HepG2 (cell line): ENCODE results near the gene SDR39U1. TPM values are rescaled to one million over a fixed set of nuclear protein-coding genes. Genes with fewer than 3 reads are reported as not detected.

Source experiments
- DNMT1 ChIP-seq: sonication (generic); formaldehyde crosslinking; IDR thresholded peaks from 2 replicates; pipeline ENCODE4 v1.5.1; 2020; ENCODE audit warnings: mild to moderate bottlenecking, missing genetic modification reagents
- GATAD1 ChIP-seq: IDR thresholded peaks from 2 replicates; pipeline ENCODE4 v1.6.1; 2016; ENCODE audit warnings: missing genetic modification reagents, missing compliant biosample characterization
- MTA3 ChIP-seq: sonication (generic); formaldehyde crosslinking; IDR thresholded peaks from 2 replicates; pipeline ENCODE4 v1.4.0; 2020; ENCODE audit warnings: missing genetic modification reagents
- SP4 ChIP-seq: sonication (generic); formaldehyde crosslinking; IDR thresholded peaks from 2 replicates; pipeline ENCODE4 v1.8.1; 2023; ENCODE audit warnings: mild to moderate bottlenecking, missing genetic modification reagents
- STAG1 ChIP-seq: sonication (generic); formaldehyde crosslinking; IDR thresholded peaks from 2 replicates; pipeline ENCODE4 v1.4.0; 2020; ENCODE audit warnings: missing genetic modification reagents
- TARDBP ChIP-seq: sonication (generic); formaldehyde crosslinking; IDR thresholded peaks from 2 replicates; pipeline ENCODE4 v1.8.0; 2022; ENCODE audit warnings: mild to moderate bottlenecking, missing genetic modification reagents
- TSC22D2 ChIP-seq: sonication (generic); formaldehyde crosslinking; IDR thresholded peaks from 2 replicates; pipeline ENCODE4 v1.5.1; 2020; ENCODE audit warnings: missing genetic modification reagents, mild to moderate bottlenecking, borderline replicate concordance
- XBP1 ChIP-seq: sonication (generic); formaldehyde crosslinking; IDR thresholded peaks from 2 replicates; pipeline ENCODE4 v1.5.0; 2020; ENCODE audit warnings: missing genetic modification reagents
- XRCC5 ChIP-seq: fragments of 200-400 bp; formaldehyde crosslinking; optimal IDR thresholded peaks from 2 replicates; pipeline ENCODE3; 2017; ENCODE audit warnings: mild to moderate bottlenecking, low read length
- ZNF20 ChIP-seq: sonication (generic); formaldehyde crosslinking; IDR thresholded peaks from 2 replicates; pipeline ENCODE4 v1.4.0; 2020; ENCODE audit warnings: mild to moderate bottlenecking, moderate library complexity, missing genetic modification reagents
- ZNF224 ChIP-seq: sonication (generic); formaldehyde crosslinking; IDR thresholded peaks from 2 replicates; pipeline ENCODE4 v1.5.0; 2020; ENCODE audit warnings: mild to moderate bottlenecking, missing genetic modification reagents
- polyA plus RNA-seq, 8 experiments: library from polyadenylated mRNA; depleted of rRNA in 3 of 8; stranded (reverse) in 7 of 8; unstranded in 1 of 8; fragments of >200 nt; fragmentation: Illumina TruSeq in 4 of 8; extraction: Trizol in 4 of 8; gene quantifications; 2 replicates each; pipeline versions ENCODE4 v1.2.1 to v1.2.3, GENCODE V29; 2011 to 2016; ENCODE audit warnings: low read depth in 4 of 8, missing spikeins in 1 of 8, mixed read lengths in 1 of 8; ENCODE audit not compliant: insufficient read depth in 1 of 8
- total RNA-seq, 5 experiments: library from RNA; depleted of rRNA; stranded (reverse); fragments of >200 nt; fragmentation: Illumina TruSeq; extraction: Trizol; gene quantifications; 2 replicates each; pipeline ENCODE4 v1.2.3, GENCODE V29; 2016; ENCODE audit warnings: low read depth in 1 of 5
- TF ChIP-seq, protein P1 (sequence below), 2 experiments: sonication (generic) in 1 of 2; formaldehyde crosslinking in 1 of 2; IDR thresholded peaks; 2 replicates each; pipeline versions ENCODE4 v1.4.0 to v1.6.1; 2016 to 2020; ENCODE audit warnings: borderline replicate concordance in 1 of 2, low read depth in 1 of 2, mild to moderate bottlenecking in 1 of 2, missing genetic modification reagents in 1 of 2
- TF ChIP-seq, protein P2 (sequence below): sonication (generic); formaldehyde crosslinking; IDR thresholded peaks from 2 replicates; pipeline ENCODE4 v1.8.1; 2023; ENCODE audit warnings: mild to moderate bottlenecking, inconsistent platforms, moderate library complexity, missing genetic modification reagents, borderline replicate concordance
- TF ChIP-seq, protein P3 (sequence below): sonication (generic); formaldehyde crosslinking; IDR thresholded peaks from 2 replicates; pipeline ENCODE4 v1.4.0; 2020; ENCODE audit warnings: mild to moderate bottlenecking, missing genetic modification reagents, borderline replicate concordance
- TF ChIP-seq, protein P4 (sequence below): sonication (generic); formaldehyde crosslinking; IDR thresholded peaks from 2 replicates; pipeline ENCODE4 v1.4.0; 2020; ENCODE audit warnings: missing genetic modification reagents
- TF ChIP-seq, protein P5 (sequence below): sonication (generic); formaldehyde crosslinking; IDR thresholded peaks from 2 replicates; pipeline ENCODE4 v1.5.0; 2020; ENCODE audit warnings: missing genetic modification reagents

SDR39U1 gene
- total and polyA plus RNA-seq, 2 of the 13 experiments (the other 11 are each of a cell fraction or from before 2014, with no cell fraction given) = 34.4 to 129 TPM

DNA sequence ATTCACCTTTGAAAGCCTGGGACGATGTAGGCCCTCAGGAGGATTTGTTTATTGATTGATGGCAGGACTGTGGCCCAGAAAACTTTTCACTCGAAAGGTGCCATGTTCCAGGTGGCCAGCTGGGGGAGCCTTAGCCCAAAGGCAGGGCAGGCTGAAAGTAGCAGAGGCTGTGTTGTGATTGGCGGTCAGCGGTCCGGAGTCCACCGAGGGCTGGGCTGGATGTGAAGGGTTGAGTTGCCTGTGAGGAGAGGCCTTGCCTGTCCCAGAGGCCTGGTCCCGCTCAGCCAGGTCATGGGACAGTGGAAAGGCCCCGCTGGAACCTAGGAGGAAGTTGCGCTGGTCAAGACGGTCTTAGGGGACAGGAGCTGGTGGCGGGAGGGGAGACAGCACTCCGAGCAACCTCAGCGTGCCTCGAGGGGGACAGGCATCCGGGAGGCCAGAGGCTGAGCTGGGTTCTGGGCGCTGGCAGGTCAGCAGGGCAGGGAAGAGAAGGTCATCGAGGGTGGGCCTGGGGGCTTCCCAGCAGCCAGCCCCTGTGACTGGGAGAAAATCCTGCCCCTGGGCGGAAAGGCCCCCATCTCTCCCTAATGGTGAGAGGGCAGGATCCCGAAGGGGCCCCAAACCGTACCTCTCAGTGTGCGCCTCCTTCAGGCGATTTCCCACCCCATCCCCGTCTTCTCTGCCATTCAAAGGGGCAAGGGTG lies 39.2 kb upstream of the SDR39U1 start (continued):
- TF ChIP-seq, protein P1, sequence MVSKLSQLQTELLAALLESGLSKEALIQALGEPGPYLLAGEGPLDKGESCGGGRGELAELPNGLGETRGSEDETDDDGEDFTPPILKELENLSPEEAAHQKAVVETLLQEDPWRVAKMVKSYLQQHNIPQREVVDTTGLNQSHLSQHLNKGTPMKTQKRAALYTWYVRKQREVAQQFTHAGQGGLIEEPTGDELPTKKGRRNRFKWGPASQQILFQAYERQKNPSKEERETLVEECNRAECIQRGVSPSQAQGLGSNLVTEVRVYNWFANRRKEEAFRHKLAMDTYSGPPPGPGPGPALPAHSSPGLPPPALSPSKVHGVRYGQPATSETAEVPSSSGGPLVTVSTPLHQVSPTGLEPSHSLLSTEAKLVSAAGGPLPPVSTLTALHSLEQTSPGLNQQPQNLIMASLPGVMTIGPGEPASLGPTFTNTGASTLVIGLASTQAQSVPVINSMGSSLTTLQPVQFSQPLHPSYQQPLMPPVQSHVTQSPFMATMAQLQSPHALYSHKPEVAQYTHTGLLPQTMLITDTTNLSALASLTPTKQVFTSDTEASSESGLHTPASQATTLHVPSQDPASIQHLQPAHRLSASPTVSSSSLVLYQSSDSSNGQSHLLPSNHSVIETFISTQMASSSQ (IDR thresholded peaks at IDR 0.05; ENCODE audit: low read depth) = no peak
- TF ChIP-seq, protein P1 (CRISPR knock-in tag; IDR thresholded peaks at IDR 0.05; ENCODE audit: borderline replicate concordance) = no peak; the same call in none of the 2 replicates
- TF ChIP-seq SP4 (CRISPR knock-in tag) = peak; percentile 68
- peak; percentile 87; the same call in 1 of the 2 replicates for TF ChIP-seq TARDBP (CRISPR knock-in tag)
- peak; percentile 80; the same call in 1 of the 2 replicates for TF ChIP-seq TSC22D2 (CRISPR knock-in tag)
- peak; percentile 98 for TF ChIP-seq STAG1
- TF ChIP-seq ZNF224 (CRISPR knock-in tag) = no peak; the same call in 1 of the 2 replicates
- peak; percentile 100 for TF ChIP-seq XRCC5
- TF ChIP-seq, protein P2, sequence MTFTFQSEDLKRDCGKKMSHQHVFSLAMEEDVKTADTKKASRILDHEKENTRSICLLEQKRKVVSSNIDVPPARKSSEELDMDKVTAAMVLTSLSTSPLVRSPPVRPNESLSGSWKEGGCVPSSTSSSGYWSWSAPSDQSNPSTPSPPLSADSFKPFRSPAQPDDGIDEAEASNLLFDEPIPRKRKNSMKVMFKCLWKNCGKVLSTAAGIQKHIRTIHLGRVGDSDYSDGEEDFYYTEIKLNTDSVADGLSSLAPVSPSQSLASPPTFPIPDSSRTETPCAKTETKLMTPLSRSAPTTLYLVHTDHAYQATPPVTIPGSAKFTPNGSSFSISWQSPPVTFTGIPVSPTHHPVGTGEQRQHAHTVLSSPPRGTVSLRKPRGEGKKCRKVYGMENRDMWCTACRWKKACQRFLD (CRISPR knock-in tag) = peak; percentile 93; the same call in 1 of the 2 replicates
- TF ChIP-seq, protein P3, sequence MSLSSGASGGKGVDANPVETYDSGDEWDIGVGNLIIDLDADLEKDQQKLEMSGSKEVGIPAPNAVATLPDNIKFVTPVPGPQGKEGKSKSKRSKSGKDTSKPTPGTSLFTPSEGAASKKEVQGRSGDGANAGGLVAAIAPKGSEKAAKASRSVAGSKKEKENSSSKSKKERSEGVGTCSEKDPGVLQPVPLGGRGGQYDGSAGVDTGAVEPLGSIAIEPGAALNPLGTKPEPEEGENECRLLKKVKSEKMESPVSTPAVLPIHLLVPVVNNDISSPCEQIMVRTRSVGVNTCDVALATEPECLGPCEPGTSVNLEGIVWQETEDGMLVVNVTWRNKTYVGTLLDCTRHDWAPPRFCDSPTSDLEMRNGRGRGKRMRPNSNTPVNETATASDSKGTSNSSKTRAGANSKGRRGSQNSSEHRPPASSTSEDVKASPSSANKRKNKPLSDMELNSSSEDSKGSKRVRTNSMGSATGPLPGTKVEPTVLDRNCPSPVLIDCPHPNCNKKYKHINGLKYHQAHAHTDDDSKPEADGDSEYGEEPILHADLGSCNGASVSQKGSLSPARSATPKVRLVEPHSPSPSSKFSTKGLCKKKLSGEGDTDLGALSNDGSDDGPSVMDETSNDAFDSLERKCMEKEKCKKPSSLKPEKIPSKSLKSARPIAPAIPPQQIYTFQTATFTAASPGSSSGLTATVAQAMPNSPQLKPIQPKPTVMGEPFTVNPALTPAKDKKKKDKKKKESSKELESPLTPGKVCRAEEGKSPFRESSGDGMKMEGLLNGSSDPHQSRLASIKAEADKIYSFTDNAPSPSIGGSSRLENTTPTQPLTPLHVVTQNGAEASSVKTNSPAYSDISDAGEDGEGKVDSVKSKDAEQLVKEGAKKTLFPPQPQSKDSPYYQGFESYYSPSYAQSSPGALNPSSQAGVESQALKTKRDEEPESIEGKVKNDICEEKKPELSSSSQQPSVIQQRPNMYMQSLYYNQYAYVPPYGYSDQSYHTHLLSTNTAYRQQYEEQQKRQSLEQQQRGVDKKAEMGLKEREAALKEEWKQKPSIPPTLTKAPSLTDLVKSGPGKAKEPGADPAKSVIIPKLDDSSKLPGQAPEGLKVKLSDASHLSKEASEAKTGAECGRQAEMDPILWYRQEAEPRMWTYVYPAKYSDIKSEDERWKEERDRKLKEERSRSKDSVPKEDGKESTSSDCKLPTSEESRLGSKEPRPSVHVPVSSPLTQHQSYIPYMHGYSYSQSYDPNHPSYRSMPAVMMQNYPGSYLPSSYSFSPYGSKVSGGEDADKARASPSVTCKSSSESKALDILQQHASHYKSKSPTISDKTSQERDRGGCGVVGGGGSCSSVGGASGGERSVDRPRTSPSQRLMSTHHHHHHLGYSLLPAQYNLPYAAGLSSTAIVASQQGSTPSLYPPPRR (CRISPR knock-in tag) = peak; percentile 60; the same call in 1 of the 2 replicates
- no peak for TF ChIP-seq XBP1 (CRISPR knock-in tag)
- TF ChIP-seq, protein P4, sequence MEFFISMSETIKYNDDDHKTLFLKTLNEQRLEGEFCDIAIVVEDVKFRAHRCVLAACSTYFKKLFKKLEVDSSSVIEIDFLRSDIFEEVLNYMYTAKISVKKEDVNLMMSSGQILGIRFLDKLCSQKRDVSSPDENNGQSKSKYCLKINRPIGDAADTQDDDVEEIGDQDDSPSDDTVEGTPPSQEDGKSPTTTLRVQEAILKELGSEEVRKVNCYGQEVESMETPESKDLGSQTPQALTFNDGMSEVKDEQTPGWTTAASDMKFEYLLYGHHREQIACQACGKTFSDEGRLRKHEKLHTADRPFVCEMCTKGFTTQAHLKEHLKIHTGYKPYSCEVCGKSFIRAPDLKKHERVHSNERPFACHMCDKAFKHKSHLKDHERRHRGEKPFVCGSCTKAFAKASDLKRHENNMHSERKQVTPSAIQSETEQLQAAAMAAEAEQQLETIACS (CRISPR knock-in tag) = no peak; the same call in 1 of the 2 replicates
- TF ChIP-seq, protein P5, sequence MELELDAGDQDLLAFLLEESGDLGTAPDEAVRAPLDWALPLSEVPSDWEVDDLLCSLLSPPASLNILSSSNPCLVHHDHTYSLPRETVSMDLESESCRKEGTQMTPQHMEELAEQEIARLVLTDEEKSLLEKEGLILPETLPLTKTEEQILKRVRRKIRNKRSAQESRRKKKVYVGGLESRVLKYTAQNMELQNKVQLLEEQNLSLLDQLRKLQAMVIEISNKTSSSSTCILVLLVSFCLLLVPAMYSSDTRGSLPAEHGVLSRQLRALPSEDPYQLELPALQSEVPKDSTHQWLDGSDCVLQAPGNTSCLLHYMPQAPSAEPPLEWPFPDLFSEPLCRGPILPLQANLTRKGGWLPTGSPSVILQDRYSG (CRISPR knock-in tag) = no peak
- peak; percentile 75 for TF ChIP-seq GATAD1 (CRISPR knock-in tag)
- peak; percentile 85 for TF ChIP-seq DNMT1
- TF ChIP-seq MTA3 (CRISPR knock-in tag) = no peak
- TF ChIP-seq ZNF20 (CRISPR knock-in tag) = no peak
